CD8-positive, alpha-beta memory T cell (primary cell): Measurements from ENCODE around the gene VARS1. TPM values are rescaled to one million over a fixed set of nuclear protein-coding genes. Genes with fewer than 3 reads are reported as not detected.
A peak's percentile ranks its signal among the peaks of the same experiment; 100 is the strongest.
"Not testable (repeated sequence)": the region's sequence is repeated elsewhere in the genome, so short reads cannot be mapped to it uniquely, and the experiment has no call there.

ENCODE experiments used
- CTCF ChIA-PET: fragments of 350-600 bp; sonication (Branson Sonifier 250); formaldehyde crosslinking; loops from one replicate; lab custom pipeline; 2021; ENCODE audit warnings: antibody characterized with exemption; lab: Charles Lee
- POLR2A ChIA-PET: fragments of 350-600 bp; sonication (Branson Sonifier 250); formaldehyde crosslinking; loops from one replicate; lab custom pipeline; 2021; ENCODE audit warnings: antibody characterized with exemption; lab: Charles Lee
- DNase-seq, 5 donors: peaks; one replicate each; pipeline versions ENCODE4 v3.0.0 to v3.0.0-alpha.2; 2020 to 2022; ENCODE audit warnings: mixed read lengths in 1 of 5
- H3K27ac ChIP-seq: one replicate; pipeline ENCODE4 v1.7.0; 2013; ENCODE audit warnings: low read depth, mild to moderate bottlenecking, low read length, moderate library complexity
- H3K27me3 ChIP-seq: 2 replicates; pipeline ENCODE4 v1.7.0; 2013; ENCODE audit warnings: low read length, mild to moderate bottlenecking; ENCODE audit not compliant: insufficient read depth, poor library complexity, severe bottlenecking
- H3K36me3 ChIP-seq: 2 replicates; pipeline ENCODE4 v1.7.0; 2013; ENCODE audit warnings: mild to moderate bottlenecking, low read length, moderate library complexity; ENCODE audit not compliant: insufficient read depth
- H3K4me1 ChIP-seq: 2 replicates; pipeline ENCODE4 v1.7.0; 2013; ENCODE audit warnings: mild to moderate bottlenecking, low read length, moderate library complexity; ENCODE audit not compliant: insufficient read depth
- H3K4me3 ChIP-seq: 2 replicates; pipeline ENCODE4 v1.7.0; 2013; ENCODE audit warnings: mild to moderate bottlenecking, low read length
- H3K9me3 ChIP-seq: 2 replicates; pipeline ENCODE4 v1.7.0; 2013; ENCODE audit warnings: mild to moderate bottlenecking, low read length
- H3K27ac Mint-ChIP-seq, 8 donors: one replicate each; pipeline ENCODE4 v1.8.0; 2020 to 2021; ENCODE audit warnings: mixed read lengths in 8 of 8, mild to moderate bottlenecking in 6 of 8, inconsistent platforms in 3 of 8, moderate library complexity in 3 of 8
- H3K27me3 Mint-ChIP-seq, 2 donors: one replicate each; pipeline ENCODE4 v1.8.0; 2020 to 2021; ENCODE audit warnings: mixed read lengths in 2 of 2, mild to moderate bottlenecking in 1 of 2, moderate library complexity in 1 of 2
- H3K36me3 Mint-ChIP-seq, 3 donors: one replicate each; pipeline ENCODE4 v1.8.0; 2020 to 2021; ENCODE audit warnings: mixed read lengths in 3 of 3, inconsistent platforms in 1 of 3, mild to moderate bottlenecking in 1 of 3
- H3K4me1 Mint-ChIP-seq, 3 donors: one replicate each; pipeline ENCODE4 v1.8.0; 2020 to 2021; ENCODE audit warnings: mixed read lengths in 3 of 3, inconsistent platforms in 1 of 3, mild to moderate bottlenecking in 1 of 3
- H3K4me3 Mint-ChIP-seq, 7 donors: one replicate each; pipeline ENCODE4 v1.8.0; 2020 to 2021; ENCODE audit warnings: mixed read lengths in 7 of 7, mild to moderate bottlenecking in 6 of 7, moderate library complexity in 4 of 7, inconsistent platforms in 2 of 7
- H3K9me3 Mint-ChIP-seq, 5 donors: one replicate each; pipeline ENCODE4 v1.8.0; 2020 to 2022; ENCODE audit warnings: mixed read lengths in 5 of 5, mild to moderate bottlenecking in 3 of 5, moderate library complexity in 2 of 5, inconsistent platforms in 1 of 5
- polyA plus RNA-seq: library from polyadenylated mRNA; unstranded; fragments of 300-500 nt; fragmentation: Illumina TruSeq; gene quantifications from one replicate; pipeline ENCODE4 v1.2.3, GENCODE V29; 2021
- total RNA-seq, 2 experiments: library from RNA; stranded (reverse); gene quantifications; one replicate each; pipeline ENCODE4 v1.2.3, GENCODE V29; 2021

VARS1 gene
- total and polyA plus RNA-seq, 3 experiments from 2014 or later = 47.5 to 180 (median 179) TPM

GRCh38 chr6:31799781-31800180, 4.2 kb upstream of the VARS1 start:
- no peaks in the 10 kb centered on the region for H3K9me3 ChIP-seq
- ChIA-PET POLR2A (interaction anchor here (0.5 kb wide), 1 partner anchor 385 kb away, joined by 7 read pairs; no protein-coding TSS in a partner anchor), CTCF (interaction anchor here (2.0 to 2.8 kb wide), 3 partner anchors 18 to 70 kb away, joined by 5 to 9 read pairs (median 7); no protein-coding TSS in a partner anchor)
- H3K36me3 Mint-ChIP-seq = peaks cover 0 to 24% (median 2%) of the 10 kb centered on the region in 3 donors
- H3K27ac Mint-ChIP-seq = peak overlapping the region in 1 of 8 donors; percentile 10
- H3K4me1 Mint-ChIP-seq = peaks cover 18 to 45% (median 24%) of the 10 kb centered on the region in 3 donors
- no peak overlapping the region for H3K27ac ChIP-seq
- DNase-seq = no peak
- no peaks in the 10 kb centered on the region for H3K27me3 Mint-ChIP-seq
- H3K4me1 ChIP-seq = peaks cover 32% of the 10 kb centered on the region
- H3K4me3 ChIP-seq = no peak overlapping the region
- H3K27me3 ChIP-seq = no peaks in the 10 kb centered on the region
- no peak overlapping the region for H3K4me3 Mint-ChIP-seq
- peaks cover 4% of the 10 kb centered on the region for H3K36me3 ChIP-seq
- no peaks in the 10 kb centered on the region for H3K9me3 Mint-ChIP-seq

DNA sequence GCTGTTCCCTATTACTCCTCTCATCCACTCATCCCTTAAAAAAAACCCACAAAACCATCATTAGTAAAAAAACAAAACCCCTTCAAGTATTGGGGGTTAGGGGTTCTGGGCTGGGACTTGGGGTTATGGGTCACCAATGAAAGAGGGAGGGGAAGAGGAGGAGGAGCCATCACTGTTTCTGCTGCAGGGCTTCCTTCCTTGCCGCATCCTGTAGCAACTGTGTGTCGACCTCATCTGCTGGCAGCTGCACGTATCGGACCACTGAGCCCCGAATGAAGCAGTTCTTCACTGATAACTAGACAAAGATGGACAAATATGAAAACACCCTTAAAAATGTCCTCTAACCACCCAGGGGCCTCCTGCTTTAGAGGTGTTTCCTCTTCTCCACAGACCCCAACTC, 2.0 kb upstream of the VARS1 start:
- peak in 2 of 5 donors; percentile 14 to 39 for DNase-seq
- ChIA-PET POLR2A (no interaction called here), CTCF (interaction anchor here (1.6 to 3.5 kb wide), 4 partner anchors 8 to 28 kb away, joined by 3 to 21 read pairs (median 10); partner anchors contain the start of gene LSM2)
- H3K27me3 ChIP-seq = no peaks in the 10 kb centered on the region
- Mint-ChIP-seq H3K27ac (peak overlapping the region; percentile 85 to 95 (median 93)), H3K27me3 (no peaks in the 10 kb centered on the region), H3K4me1 (peaks cover 29 to 50% (median 35%) of the 10 kb centered on the region in 3 donors), H3K4me3 (peak overlapping the region; percentile 52 to 87 (median 69)), H3K9me3 (no peaks in the 10 kb centered on the region), H3K36me3 (peaks cover 0 to 20% (median 2%) of the 10 kb centered on the region in 3 donors)
- no peak overlapping the region for H3K27ac ChIP-seq
- H3K4me1 ChIP-seq = peaks cover 46% of the 10 kb centered on the region
- H3K9me3 ChIP-seq = no peaks in the 10 kb centered on the region
- H3K36me3 ChIP-seq = no peaks in the 10 kb centered on the region
- H3K4me3 ChIP-seq = peak overlapping the region; percentile 41

DNA sequence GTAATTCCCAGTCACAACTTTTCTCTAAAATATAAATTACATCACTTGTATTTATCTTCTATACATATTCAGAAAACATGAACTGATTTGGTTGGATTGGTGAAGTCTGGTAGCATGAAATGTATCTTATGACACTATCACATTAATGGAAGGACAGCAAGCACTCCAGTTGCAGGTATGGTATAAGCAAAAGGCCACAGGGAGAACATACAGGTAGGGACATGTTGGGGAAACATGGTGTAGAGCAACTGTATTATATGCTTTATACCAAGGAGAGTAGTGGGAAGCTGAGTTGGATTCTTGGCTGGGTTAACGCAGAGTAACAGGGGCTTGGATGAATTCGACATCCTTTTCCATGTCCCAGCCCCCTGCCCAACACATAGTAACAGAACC, 1.4 kb upstream of the VARS1 start:
- H3K36me3 Mint-ChIP-seq = peaks cover 0 to 24% (median 2%) of the 10 kb centered on the region in 3 donors
- H3K27me3 Mint-ChIP-seq = no peaks in the 10 kb centered on the region
- Histone ChIP-seq H3K9me3 (no peaks in the 10 kb centered on the region), H3K27me3 (no peaks in the 10 kb centered on the region), H3K4me1 (peaks cover 46% of the 10 kb centered on the region), H3K4me3 (no peak overlapping the region), H3K36me3 (no peaks in the 10 kb centered on the region), H3K27ac (no peak overlapping the region)
- H3K27ac Mint-ChIP-seq = peak overlapping the region; percentile 85 to 99 (median 94)
- H3K4me3 Mint-ChIP-seq = peak overlapping the region; percentile 49 to 97 (median 63)
- H3K4me1 Mint-ChIP-seq = peaks cover 32 to 54% (median 35%) of the 10 kb centered on the region in 3 donors
- DNase-seq = no peak
- ChIA-PET CTCF (interaction anchor here (1.2 to 3.5 kb wide), 6 partner anchors 10 to 34 kb away, joined by 4 to 21 read pairs (median 10); partner anchors contain the start of gene LSM2), POLR2A (interaction anchor here (1.3 to 1.5 kb wide), 2 partner anchors 18 to 21 kb away, joined by 3 to 8 read pairs; partner anchors contain the start of genes HSPA1A and HSPA1L)
- no peaks in the 10 kb centered on the region for H3K9me3 Mint-ChIP-seq

GRCh38 chr6:31794866-31795615, 511 bp downstream of the VARS1 start:
- no peaks in the 10 kb centered on the region for H3K27me3 Mint-ChIP-seq
- H3K27ac Mint-ChIP-seq = peak overlapping the region; percentile 65 to 99 (median 98)
- H3K4me3 Mint-ChIP-seq = peak overlapping the region; percentile 89 to 99 (median 94)
- H3K4me1 ChIP-seq = peaks cover 46% of the 10 kb centered on the region
- H3K9me3 ChIP-seq = no peaks in the 10 kb centered on the region
- peaks cover 4% of the 10 kb centered on the region for H3K36me3 ChIP-seq
- peaks cover 3 to 28% (median 5%) of the 10 kb centered on the region in 3 donors for H3K36me3 Mint-ChIP-seq
- peak overlapping the region; percentile 87 for H3K27ac ChIP-seq
- H3K27me3 ChIP-seq = no peaks in the 10 kb centered on the region
- ChIA-PET CTCF (interaction anchor here (0.9 to 3.5 kb wide), 8 partner anchors 10 to 66 kb away, joined by 3 to 21 read pairs (median 12); partner anchors contain the start of genes DDAH2, LSM2 and MSH5), POLR2A (interaction anchor here (0.6 to 1.8 kb wide), 7 partner anchors 12 to 395 kb away, joined by 3 to 18 read pairs (median 4); partner anchors contain the start of genes ABHD16A, HSPA1B and LSM2)
- DNase-seq = no peak
- H3K9me3 Mint-ChIP-seq = no peaks in the 10 kb centered on the region
- H3K4me3 ChIP-seq = peak overlapping the region; percentile 82
- H3K4me1 Mint-ChIP-seq = peaks cover 36 to 62% (median 40%) of the 10 kb centered on the region in 3 donors

DNA sequence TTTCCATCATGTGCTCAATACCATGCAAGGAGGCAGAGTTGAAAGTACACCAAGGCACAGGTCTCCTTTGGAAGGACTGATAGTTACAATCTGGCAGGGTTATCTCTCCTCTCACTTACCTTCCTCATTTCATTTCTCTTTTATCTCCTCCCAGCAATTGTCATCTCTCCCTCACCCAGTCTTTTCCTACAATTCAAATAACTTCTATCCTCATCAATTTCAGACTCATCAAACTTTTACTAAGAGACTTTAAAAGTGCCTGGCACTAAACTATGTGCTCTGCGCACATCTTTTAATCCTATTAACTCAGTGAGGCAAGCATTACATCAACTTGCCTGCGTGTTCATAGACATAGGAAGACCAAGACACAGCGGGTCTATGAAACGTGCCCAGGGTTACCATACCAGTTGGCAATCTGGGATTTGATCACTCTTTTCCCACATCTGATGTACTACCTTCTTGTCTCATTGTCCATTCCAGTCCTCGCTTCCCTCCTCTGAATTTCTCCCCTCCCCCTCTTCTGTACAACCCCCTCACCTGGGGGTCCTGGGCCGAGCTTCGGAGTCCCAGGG, 1.2 kb downstream of the VARS1 start:
- H3K4me3 ChIP-seq = peak overlapping the region; percentile 82
- no peaks in the 10 kb centered on the region for H3K9me3 Mint-ChIP-seq
- peak overlapping the region; percentile 87 for H3K27ac ChIP-seq
- no peaks in the 10 kb centered on the region for H3K27me3 Mint-ChIP-seq
- H3K27ac Mint-ChIP-seq = peak overlapping the region; percentile 65 to 96 (median 88)
- peaks cover 38 to 62% (median 40%) of the 10 kb centered on the region in 3 donors for H3K4me1 Mint-ChIP-seq
- peaks cover 46% of the 10 kb centered on the region for H3K4me1 ChIP-seq
- POLR2A ChIA-PET = interaction anchor here (0.7 to 1.8 kb wide), 2 partner anchors 12 to 64 kb away, joined by 4 to 18 read pairs; partner anchors contain the start of gene LSM2
- DNase-seq = no peak
- CTCF ChIA-PET = interaction anchor here (0.9 to 3.5 kb wide), 5 partner anchors 9 to 55 kb away, joined by 3 to 21 read pairs (median 13); partner anchors contain the start of genes LSM2 and MSH5
- H3K36me3 Mint-ChIP-seq = peaks cover 3 to 31% (median 5%) of the 10 kb centered on the region in 3 donors
- H3K27me3 ChIP-seq = no peaks in the 10 kb centered on the region
- H3K9me3 ChIP-seq = no peaks in the 10 kb centered on the region
- H3K36me3 ChIP-seq = peaks cover 4% of the 10 kb centered on the region
- H3K4me3 Mint-ChIP-seq = peak overlapping the region; percentile 62 to 97 (median 94)

DNA sequence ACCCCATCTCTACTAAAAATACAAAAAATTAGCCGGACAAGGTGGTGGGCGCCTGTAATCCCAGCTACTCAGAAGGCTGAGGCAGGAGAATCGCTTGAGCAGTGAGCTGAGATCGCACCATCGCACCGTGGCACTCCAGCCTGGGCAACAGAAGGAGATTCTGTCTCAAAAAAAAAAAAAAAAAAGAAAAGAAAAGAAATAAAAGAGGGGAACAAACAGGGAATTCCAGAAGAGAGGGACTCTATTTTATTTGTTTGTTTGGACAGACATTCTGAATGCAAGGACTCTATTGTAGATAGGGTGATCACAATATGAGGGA, 1.7 kb downstream of the VARS1 start:
- H3K27ac Mint-ChIP-seq = peak overlapping the region; percentile 65 to 96 (median 88)
- H3K9me3 ChIP-seq, DNase-seq, H3K27me3 Mint-ChIP-seq, POLR2A ChIA-PET, H3K9me3 Mint-ChIP-seq, H3K36me3 ChIP-seq, H3K27me3 ChIP-seq: not testable (repeated sequence)
- Histone ChIP-seq H3K27ac (peak overlapping the region; percentile 87), H3K4me1 (peaks cover 46% of the 10 kb centered on the region), H3K4me3 (peak overlapping the region; percentile 82)
- peak overlapping the region; percentile 72 to 97 (median 94) for H3K4me3 Mint-ChIP-seq
- H3K4me1 Mint-ChIP-seq = peaks cover 38 to 60% (median 40%) of the 10 kb centered on the region in 3 donors
- peaks cover 3 to 35% (median 5%) of the 10 kb centered on the region in 3 donors for H3K36me3 Mint-ChIP-seq
- CTCF ChIA-PET = interaction anchor here (1.5 kb wide), 1 partner anchor 24 kb away, joined by 4 read pairs; no protein-coding TSS in a partner anchor

DNA sequence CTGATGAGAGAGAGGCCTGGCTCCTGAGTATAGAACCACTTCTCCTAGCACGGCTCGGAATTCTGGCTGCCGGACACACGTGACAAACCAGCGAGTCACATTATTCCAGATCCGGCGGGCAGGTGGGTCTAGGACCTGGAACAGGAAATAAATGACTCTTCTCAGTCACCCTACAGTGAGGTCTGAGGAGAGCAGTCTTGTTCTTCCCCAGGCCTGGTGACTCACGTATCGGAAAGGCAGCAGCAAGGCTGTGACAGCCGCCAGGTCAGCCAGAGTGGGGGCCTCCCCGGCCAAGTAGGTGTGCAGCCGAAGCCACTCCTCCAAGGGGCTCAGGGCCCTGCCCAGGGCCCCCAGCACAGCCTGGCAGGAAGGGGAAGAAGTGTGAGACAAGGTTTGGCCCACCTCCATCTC, 2.8 kb downstream of the VARS1 start:
- Histone ChIP-seq H3K4me3 (no peak overlapping the region), H3K36me3 (peaks cover 4% of the 10 kb centered on the region), H3K4me1 (peaks cover 39% of the 10 kb centered on the region), H3K9me3 (no peaks in the 10 kb centered on the region), H3K27me3 (no peaks in the 10 kb centered on the region), H3K27ac (no peak overlapping the region)
- peak overlapping the region in 1 of 7 donors; percentile 31 for H3K4me3 Mint-ChIP-seq
- ChIA-PET CTCF (no interaction called here), POLR2A (no interaction called here)
- peaks cover 3 to 37% (median 5%) of the 10 kb centered on the region in 3 donors for H3K36me3 Mint-ChIP-seq
- DNase-seq = no peak
- no peaks in the 10 kb centered on the region for H3K27me3 Mint-ChIP-seq
- no peaks in the 10 kb centered on the region for H3K9me3 Mint-ChIP-seq
- H3K4me1 Mint-ChIP-seq = peaks cover 36 to 51% (median 39%) of the 10 kb centered on the region in 3 donors
- H3K27ac Mint-ChIP-seq = peak overlapping the region in 4 of 8 donors; percentile 11 to 69 (median 46)
